ENCODE measurements around the gene CNGA4. TPM values are rescaled to one million over a fixed set of nuclear protein-coding genes. Genes with fewer than 3 reads are reported as not detected.

Gene CNGA4
- total and polyA plus RNA-seq, 2 of the 13 experiments (the other 11 are each of a cell fraction or from before 2014, with no cell fraction given): 0.03 TPM; not detected in 1

GRCh38 chr11:6234387-6235107, 4.3 kb upstream of the CNGA4 start, which contains the start of gene FHIP1B (continued):
- TF ChIP-seq, protein P1, sequence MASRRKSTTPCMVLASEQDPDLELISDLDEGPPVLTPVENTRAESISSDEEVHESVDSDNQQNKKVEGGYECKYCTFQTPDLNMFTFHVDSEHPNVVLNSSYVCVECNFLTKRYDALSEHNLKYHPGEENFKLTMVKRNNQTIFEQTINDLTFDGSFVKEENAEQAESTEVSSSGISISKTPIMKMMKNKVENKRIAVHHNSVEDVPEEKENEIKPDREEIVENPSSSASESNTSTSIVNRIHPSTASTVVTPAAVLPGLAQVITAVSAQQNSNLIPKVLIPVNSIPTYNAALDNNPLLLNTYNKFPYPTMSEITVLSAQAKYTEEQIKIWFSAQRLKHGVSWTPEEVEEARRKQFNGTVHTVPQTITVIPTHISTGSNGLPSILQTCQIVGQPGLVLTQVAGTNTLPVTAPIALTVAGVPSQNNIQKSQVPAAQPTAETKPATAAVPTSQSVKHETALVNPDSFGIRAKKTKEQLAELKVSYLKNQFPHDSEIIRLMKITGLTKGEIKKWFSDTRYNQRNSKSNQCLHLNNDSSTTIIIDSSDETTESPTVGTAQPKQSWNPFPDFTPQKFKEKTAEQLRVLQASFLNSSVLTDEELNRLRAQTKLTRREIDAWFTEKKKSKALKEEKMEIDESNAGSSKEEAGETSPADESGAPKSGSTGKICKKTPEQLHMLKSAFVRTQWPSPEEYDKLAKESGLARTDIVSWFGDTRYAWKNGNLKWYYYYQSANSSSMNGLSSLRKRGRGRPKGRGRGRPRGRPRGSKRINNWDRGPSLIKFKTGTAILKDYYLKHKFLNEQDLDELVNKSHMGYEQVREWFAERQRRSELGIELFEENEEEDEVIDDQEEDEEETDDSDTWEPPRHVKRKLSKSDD (CRISPR knock-in tag; IDR thresholded peaks at IDR 0.05; ENCODE audit: low read depth): no peak
- no peak for TF ChIP-seq TCF7 (IDR thresholded peaks at IDR 0.05; ENCODE audit: low read depth)
- no peak; the same call in 1 of the 2 replicates for TF ChIP-seq RNF2 (conservative IDR thresholded peaks at IDR 0.05; ENCODE audit: low read depth)
- TF ChIP-seq ZNF253 (CRISPR knock-in tag; IDR thresholded peaks at IDR 0.05; ENCODE audit: borderline replicate concordance): no peak
- no peak for TF ChIP-seq RARG (CRISPR knock-in tag; IDR thresholded peaks at IDR 0.05; ENCODE audit: low read depth)
- no peak for TF ChIP-seq NPAS2 (CRISPR knock-in tag; IDR thresholded peaks at IDR 0.05; ENCODE audit: borderline replicate concordance)
- TF ChIP-seq ZGPAT (CRISPR knock-in tag; IDR thresholded peaks at IDR 0.05): no peak; the same call in 1 of the 2 replicates
- no peak for TF ChIP-seq NFIC (IDR thresholded peaks at IDR 0.05; ENCODE audit: low read length)
- no peak for TF ChIP-seq TRIM24 (CRISPR knock-in tag; IDR thresholded peaks at IDR 0.05)
- no peak for TF ChIP-seq ZNF792 (CRISPR knock-in tag; IDR thresholded peaks at IDR 0.05)
- no peak for TF ChIP-seq RELA (CRISPR knock-in tag; IDR thresholded peaks at IDR 0.05)
- no peak for TF ChIP-seq GTF2F1 (IDR thresholded peaks at IDR 0.05; ENCODE audit: low read length)
- no peak for TF ChIP-seq GPN1 (CRISPR knock-in tag; IDR thresholded peaks at IDR 0.05; ENCODE audit: borderline replicate concordance)
- TF ChIP-seq BCLAF1 (IDR thresholded peaks at IDR 0.05): no peak
- no peak for TF ChIP-seq ZNF777 (CRISPR knock-in tag; IDR thresholded peaks at IDR 0.05)
- TF ChIP-seq, protein P2, sequence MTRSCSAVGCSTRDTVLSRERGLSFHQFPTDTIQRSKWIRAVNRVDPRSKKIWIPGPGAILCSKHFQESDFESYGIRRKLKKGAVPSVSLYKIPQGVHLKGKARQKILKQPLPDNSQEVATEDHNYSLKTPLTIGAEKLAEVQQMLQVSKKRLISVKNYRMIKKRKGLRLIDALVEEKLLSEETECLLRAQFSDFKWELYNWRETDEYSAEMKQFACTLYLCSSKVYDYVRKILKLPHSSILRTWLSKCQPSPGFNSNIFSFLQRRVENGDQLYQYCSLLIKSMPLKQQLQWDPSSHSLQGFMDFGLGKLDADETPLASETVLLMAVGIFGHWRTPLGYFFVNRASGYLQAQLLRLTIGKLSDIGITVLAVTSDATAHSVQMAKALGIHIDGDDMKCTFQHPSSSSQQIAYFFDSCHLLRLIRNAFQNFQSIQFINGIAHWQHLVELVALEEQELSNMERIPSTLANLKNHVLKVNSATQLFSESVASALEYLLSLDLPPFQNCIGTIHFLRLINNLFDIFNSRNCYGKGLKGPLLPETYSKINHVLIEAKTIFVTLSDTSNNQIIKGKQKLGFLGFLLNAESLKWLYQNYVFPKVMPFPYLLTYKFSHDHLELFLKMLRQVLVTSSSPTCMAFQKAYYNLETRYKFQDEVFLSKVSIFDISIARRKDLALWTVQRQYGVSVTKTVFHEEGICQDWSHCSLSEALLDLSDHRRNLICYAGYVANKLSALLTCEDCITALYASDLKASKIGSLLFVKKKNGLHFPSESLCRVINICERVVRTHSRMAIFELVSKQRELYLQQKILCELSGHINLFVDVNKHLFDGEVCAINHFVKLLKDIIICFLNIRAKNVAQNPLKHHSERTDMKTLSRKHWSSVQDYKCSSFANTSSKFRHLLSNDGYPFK (CRISPR knock-in tag; IDR thresholded peaks at IDR 0.05; ENCODE audit: borderline replicate concordance): no peak
- no peak for TF ChIP-seq HNRNPK (IDR thresholded peaks at IDR 0.05; ENCODE audit: low read depth, low read length, poor library complexity, severe bottlenecking)
